ENCODE data around the gene PAM16. TPM values are rescaled to one million over a fixed set of nuclear protein-coding genes. Genes with fewer than 3 reads are reported as not detected.
"Not testable (repeated sequence)": the region's sequence is repeated elsewhere in the genome, so short reads cannot be mapped to it uniquely, and the experiment has no call there.

Gene PAM16
- 20.4 and 33.0 TPM in 2 replicates for total RNA-seq (2014; rRNA removed; shearing (Covaris generic))
- 74.5 and 78.9 TPM in 2 replicates for polyA plus RNA-seq (2016; fragmentation: Nextera tagmentation; extraction: Ambion mirVana)

GRCh38 chr16:4350787-4351659, at the start of gene PAM16:
TSS of gene PAM16 (minus strand) at chr16:4351321. CDS start at chr16:4351234, 87 bp downstream.
- Histone ChIP-seq H3K36me3 (ENCODE audit: low read depth) (no peaks in the 10 kb centered on the region), H3K4me1 (ENCODE audit: insufficient read depth) (peaks cover 19% of the 10 kb centered on the region), H3F3A (ENCODE audit: insufficient read depth) (peaks cover 19% of the 10 kb centered on the region), H3K9me3 (ENCODE audit: low read depth) (no peaks in the 10 kb centered on the region), H3K79me2 (ENCODE audit: insufficient read depth) (peaks cover 50% of the 10 kb centered on the region), H4K20me1 (ENCODE audit: insufficient read depth) (no peaks in the 10 kb centered on the region; the same call in 1 of the 2 replicates), H3K27me3 (replicated peaks; ENCODE audit: insufficient read depth) (no peaks in the 10 kb centered on the region), H3K27ac (peak within 1 kb of the TSS; percentile 79), H3K9ac (peak within 1 kb of the TSS; percentile 87), H3K4me3 (peak within 1 kb of the TSS; percentile 89), H3K4me2 (ENCODE audit: unreplicated experiment) (peak within 1 kb of the TSS; percentile 87), H2AFZ (peak within 1 kb of the TSS; percentile 73), H3K9me2 (ENCODE audit: insufficient read depth) (no peaks in the 10 kb centered on the region)
- DNase-seq = peak; percentile 98
- in situ Hi-C loops (cut with MboI) = loop anchor here (10.0 kb wide), 1 partner anchor 54 kb away; no protein-coding TSS in a partner anchor
- TF ChIP-seq EZH2phosphoT487 (IDR thresholded peaks at IDR 0.05; ENCODE audit: insufficient read depth, low read depth) = no peak
- TF ChIP-seq EZH2 (IDR thresholded peaks at IDR 0.05; ENCODE audit: insufficient read depth, poor library complexity, severe bottlenecking) = no peak
- 1% methylated on average over 59 to 74 of the region's 81 CpGs for WGBS, 2 experiments (ENCODE audit: low coverage in 1 of 2, low lambda C conversion rate in 2 of 2, missing lambda C conversion rate in 2 of 2)

- Histone ChIP-seq H3K27me3 (replicated peaks; ENCODE audit: insufficient read depth) (no peaks in the 10 kb centered on the region), H3F3A (ENCODE audit: insufficient read depth) (no peaks in the 10 kb centered on the region), H3K36me3 (ENCODE audit: low read depth) (peaks cover 6% of the 10 kb centered on the region; the same call in 1 of the 2 replicates), H3K9me2 (ENCODE audit: insufficient read depth) (no peaks in the 10 kb centered on the region), H4K20me1 (ENCODE audit: insufficient read depth) (no peaks in the 10 kb centered on the region), H3K79me2 (ENCODE audit: insufficient read depth) (no peaks in the 10 kb centered on the region), H3K27ac (no peak overlapping the region), H3K9me3 (ENCODE audit: low read depth) (no peaks in the 10 kb centered on the region), H3K4me3 (no peak overlapping the region), H2AFZ (no peak overlapping the region), H3K9ac (no peak overlapping the region), H3K4me1 (ENCODE audit: insufficient read depth) (no peaks in the 10 kb centered on the region), H3K4me2 (ENCODE audit: unreplicated experiment) (no peak overlapping the region)
- TF ChIP-seq EZH2phosphoT487 (IDR thresholded peaks at IDR 0.05; ENCODE audit: insufficient read depth, low read depth) (no peak), EZH2 (IDR thresholded peaks at IDR 0.05; ENCODE audit: insufficient read depth, poor library complexity, severe bottlenecking) (no peak)
- DNase-seq = no peak
- WGBS, 2 experiments (ENCODE audit: low coverage in 1 of 2, low lambda C conversion rate in 2 of 2, missing lambda C conversion rate in 2 of 2) = 95 to 97% methylated on average over 9 of the region's 9 CpGs
- in situ Hi-C loops (cut with MboI) = no loop called here
Measured at GRCh38 chr16:4399001-4399730, 48.0 kb upstream of the PAM16 start.

DNA sequence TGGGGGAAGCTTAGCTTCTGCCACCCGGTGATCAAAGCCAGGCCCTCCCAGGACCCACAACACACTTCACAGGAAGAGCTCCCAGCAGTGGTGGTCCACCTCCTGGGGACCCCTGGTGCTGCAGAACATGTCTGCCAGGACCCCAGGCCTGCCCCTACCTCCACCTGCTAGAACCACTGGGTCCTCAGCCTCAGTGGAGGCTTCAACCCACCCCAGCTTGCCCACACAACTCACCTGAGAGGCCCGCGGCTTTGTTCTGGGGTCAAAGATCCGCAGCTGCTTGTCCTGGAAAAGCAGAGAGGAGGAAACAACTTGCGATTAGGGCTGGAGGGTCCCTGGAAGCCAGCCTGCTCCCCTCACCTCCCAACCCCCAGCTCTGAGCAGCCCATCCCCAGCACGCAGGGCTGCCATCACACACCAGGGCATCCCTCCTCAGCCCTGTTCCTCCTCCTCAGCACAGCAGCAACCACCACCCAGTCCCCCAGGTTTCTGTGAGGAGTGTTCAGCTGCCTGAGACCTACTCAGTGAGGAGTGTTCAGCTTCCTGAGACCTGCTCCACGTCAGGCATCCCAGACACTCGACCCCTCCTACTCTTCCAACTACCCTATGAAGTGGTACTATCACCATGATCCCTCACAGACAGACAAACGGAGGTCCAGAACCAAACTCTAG, 44.1 kb upstream of the PAM16 start:
- H3K9ac ChIP-seq = no peak overlapping the region
- H3K27me3 ChIP-seq (replicated peaks; ENCODE audit: insufficient read depth) = no peaks in the 10 kb centered on the region
- WGBS, 2 experiments (ENCODE audit: low coverage in 1 of 2, low lambda C conversion rate in 2 of 2, missing lambda C conversion rate in 2 of 2) = 71 to 77% methylated on average over 8 to 9 of the region's 9 CpGs
- TF ChIP-seq EZH2 (IDR thresholded peaks at IDR 0.05; ENCODE audit: insufficient read depth, poor library complexity, severe bottlenecking) (no peak), EZH2phosphoT487 (IDR thresholded peaks at IDR 0.05; ENCODE audit: insufficient read depth, low read depth) (no peak)
- no peaks in the 10 kb centered on the region for H3K9me3 ChIP-seq (ENCODE audit: low read depth)
- in situ Hi-C loops (cut with MboI) = no loop called here
- no peak overlapping the region for H3K27ac ChIP-seq
- no peaks in the 10 kb centered on the region for H3K79me2 ChIP-seq (ENCODE audit: insufficient read depth)
- DNase-seq = no peak
- no peaks in the 10 kb centered on the region for H4K20me1 ChIP-seq (ENCODE audit: insufficient read depth)
- peaks cover 6% of the 10 kb centered on the region; the same call in 1 of the 2 replicates for H3K36me3 ChIP-seq (ENCODE audit: low read depth)
- H3K4me3 ChIP-seq = no peak overlapping the region
- H2AFZ ChIP-seq = no peak overlapping the region
- H3K4me1 ChIP-seq (ENCODE audit: insufficient read depth) = peaks cover 21% of the 10 kb centered on the region
- H3K4me2 ChIP-seq (ENCODE audit: unreplicated experiment) = no peak overlapping the region
- H3F3A ChIP-seq (ENCODE audit: insufficient read depth) = peaks cover 11% of the 10 kb centered on the region
- no peaks in the 10 kb centered on the region for H3K9me2 ChIP-seq (ENCODE audit: insufficient read depth)

GRCh38 chr16:4393850-4394249, 42.7 kb upstream of the PAM16 start:
- peak overlapping the region; percentile 79 for H3K27ac ChIP-seq
- H4K20me1 ChIP-seq (ENCODE audit: insufficient read depth); H3K4me2 ChIP-seq (ENCODE audit: unreplicated experiment); in situ Hi-C loops (cut with MboI); H3K27me3 ChIP-seq (replicated peaks; ENCODE audit: insufficient read depth); H3K4me3 ChIP-seq; H3K9ac ChIP-seq; H3K79me2 ChIP-seq (ENCODE audit: insufficient read depth); H3K9me3 ChIP-seq (ENCODE audit: low read depth); H3K9me2 ChIP-seq (ENCODE audit: insufficient read depth); DNase-seq; H2AFZ ChIP-seq; H3K36me3 ChIP-seq (ENCODE audit: low read depth): not testable (repeated sequence)
- H3F3A ChIP-seq (ENCODE audit: insufficient read depth) = peaks cover 11% of the 10 kb centered on the region
- 96 to 99% methylated on average over 15 of the region's 15 CpGs for WGBS, 2 experiments (ENCODE audit: low coverage in 1 of 2, low lambda C conversion rate in 2 of 2, missing lambda C conversion rate in 2 of 2)
- peaks cover 21% of the 10 kb centered on the region for H3K4me1 ChIP-seq (ENCODE audit: insufficient read depth)

Measured in GM23248 (cell line).